HG03442 (cell line): Measurements from ENCODE around the gene SRBD1.

Source experiments
- ATAC-seq: cut with Tn5 transposase; IDR thresholded peaks from one replicate; pipeline ENCODE4 v1.9.1; 2021; ENCODE audit warnings: mild to moderate bottlenecking, moderate library complexity; ENCODE audit not compliant: unreplicated experiment

Gene SRBD1

DNA sequence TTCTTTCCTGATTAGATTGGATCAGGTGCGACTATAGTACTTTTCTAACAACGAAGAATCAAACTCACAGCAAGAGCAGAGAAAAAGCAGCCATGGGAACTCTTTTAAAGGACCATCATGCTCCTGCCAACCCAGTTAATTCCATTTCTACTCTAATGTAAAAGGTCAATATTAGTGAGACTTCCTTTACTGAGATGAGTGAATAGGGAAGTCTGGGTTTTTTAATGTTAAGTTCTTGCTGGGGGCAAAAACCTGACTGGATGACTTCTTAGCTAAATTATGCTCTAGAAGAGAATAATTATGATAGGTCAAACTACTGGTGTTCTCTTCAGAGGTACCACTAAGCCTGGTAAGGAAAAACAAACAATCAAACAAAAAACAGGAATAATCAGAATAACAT, 8.4 kb downstream of the SRBD1 start:
- ATAC-seq, result no peak

DNA sequence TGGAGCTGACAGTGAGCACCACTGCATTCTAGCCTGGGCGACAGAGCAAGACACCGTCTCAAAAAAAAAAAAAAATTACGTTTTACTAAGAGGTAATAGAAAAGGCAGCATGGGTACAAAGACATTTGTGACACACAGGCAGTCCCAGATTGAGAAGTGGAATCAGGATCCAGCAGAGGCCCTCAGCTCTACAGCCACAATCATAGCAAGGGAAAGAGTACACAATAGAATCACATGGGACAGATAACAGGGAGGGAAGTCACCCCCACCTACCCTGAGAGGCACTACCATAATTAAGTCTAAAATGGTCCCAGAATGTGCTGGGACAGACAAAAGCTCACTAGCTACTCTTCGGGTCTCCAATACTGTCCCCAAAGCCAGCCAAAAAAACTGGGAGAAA, 12.5 kb downstream of the SRBD1 start:
- ATAC-seq, result no peak

DNA sequence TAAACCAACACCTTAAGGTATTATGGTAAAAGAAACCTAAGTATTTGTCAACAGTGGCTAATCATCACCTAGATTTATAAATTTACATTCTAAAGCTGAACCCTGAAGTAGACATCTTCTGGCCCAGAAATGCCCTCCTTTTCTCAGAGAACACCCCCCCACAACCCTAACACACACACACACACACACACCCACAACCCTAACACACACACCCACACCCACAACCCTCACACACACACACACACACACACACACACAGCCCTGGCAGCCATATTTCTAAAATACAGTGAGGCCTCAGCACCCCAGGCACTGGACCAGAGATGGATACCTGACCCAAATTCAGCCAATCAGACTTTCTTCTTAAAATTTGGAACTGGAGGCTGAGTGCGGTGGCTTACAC, 14.3 kb downstream of the SRBD1 start:
- no peak for ATAC-seq

DNA sequence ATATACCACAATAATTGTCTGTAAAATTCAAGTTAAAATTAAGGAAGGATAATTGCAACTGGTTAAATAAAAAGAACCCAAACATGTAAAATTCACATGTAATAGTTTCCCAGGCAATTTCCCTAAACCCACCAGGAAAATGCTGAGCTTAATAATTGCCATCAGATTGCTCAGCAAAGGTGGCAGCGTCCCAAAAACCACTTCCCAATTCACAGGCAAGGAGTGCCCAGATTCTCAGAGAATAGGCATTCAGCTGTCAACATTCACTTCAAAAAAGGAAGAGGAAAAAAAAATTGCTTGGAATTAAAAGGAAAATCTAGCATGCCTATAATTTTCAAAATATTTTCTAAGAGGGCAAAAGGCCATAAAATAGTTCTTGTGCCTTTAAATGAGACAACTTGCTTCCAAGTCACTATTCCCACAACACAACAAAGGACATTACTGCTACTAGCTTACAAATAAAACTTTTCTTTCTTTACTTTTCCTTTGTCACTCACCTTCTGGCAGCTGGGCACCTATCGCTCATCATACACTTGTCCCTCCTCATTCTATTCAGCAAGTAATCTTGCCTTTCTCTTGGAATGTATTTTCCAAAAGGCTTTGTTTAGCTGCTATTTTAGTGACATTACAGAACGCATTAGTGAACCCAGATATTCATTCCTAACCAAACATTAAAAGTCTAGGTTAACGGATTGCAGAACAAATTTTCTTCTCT, 15.2 kb downstream of the SRBD1 start:
- ATAC-seq, result no peak

DNA sequence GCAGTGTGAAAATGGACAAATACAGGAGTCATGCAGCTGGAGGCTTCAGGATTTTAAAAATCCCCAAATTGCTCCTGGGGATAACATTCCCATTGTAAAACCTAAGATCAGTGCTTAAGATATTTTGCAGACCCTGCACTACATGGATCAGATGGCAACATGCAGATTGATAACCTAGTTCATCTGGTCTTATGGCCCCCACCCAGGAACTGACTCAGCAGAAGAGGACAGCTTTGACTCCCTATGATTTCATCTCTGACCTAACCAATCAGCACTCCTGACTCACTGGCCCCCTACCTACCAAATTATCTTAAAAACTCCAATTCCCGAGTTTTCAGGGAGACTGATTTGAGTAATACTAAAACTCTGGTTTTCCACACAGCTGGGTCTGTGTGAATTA, 20.0 kb downstream of the SRBD1 start:
- no peak for ATAC-seq

DNA sequence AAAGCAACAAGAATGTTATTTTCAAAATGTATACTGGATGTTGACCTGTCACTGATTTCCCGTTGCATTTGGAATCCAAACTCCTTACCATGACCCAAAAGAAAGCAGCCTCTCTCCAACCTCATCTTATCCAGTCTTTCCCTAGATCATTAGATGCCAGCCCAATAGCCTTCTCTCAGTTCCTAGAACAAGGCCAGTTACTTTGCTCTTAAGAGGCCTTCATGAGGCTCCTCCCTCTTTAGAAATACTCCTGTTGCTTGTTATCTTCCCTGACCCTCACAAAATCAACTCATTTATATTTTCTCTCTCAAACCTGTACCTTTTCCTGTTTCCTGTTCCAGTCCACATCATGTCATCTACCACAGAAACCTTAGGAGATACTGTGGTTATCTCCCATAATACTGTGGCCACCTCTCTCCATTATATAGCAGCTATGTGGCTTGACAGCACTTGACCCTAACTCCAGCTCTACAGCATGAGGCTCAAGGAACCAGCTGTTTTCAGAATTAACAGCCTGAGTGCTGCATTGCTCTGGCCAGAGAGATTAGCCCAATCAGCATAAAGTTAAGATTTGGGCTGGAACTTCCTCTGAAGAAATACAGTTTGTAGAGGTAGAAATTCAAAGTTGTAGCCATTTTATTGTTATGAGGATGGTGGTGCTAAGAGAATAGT, 22.8 kb downstream of the SRBD1 start:
- no peak for ATAC-seq

DNA sequence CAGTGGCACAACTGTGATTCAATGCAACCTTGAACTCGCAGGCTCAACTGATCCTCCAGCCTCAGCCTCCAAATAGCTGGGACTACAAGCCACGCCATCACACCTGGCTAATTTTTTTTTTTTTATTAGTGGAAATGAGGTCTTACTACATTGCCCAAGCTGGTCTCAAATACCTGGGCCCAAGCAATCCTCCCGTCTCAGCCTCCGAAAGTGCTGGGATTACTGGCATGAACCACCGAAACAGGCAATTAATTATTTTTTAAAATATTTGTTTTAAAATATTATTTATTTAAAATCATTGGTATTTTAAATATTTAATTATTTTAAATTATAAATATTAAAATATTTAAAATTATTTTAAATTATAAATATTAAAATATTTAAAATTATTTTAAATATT, 24.5 kb downstream of the SRBD1 start:
- ATAC-seq, result no peak

DNA sequence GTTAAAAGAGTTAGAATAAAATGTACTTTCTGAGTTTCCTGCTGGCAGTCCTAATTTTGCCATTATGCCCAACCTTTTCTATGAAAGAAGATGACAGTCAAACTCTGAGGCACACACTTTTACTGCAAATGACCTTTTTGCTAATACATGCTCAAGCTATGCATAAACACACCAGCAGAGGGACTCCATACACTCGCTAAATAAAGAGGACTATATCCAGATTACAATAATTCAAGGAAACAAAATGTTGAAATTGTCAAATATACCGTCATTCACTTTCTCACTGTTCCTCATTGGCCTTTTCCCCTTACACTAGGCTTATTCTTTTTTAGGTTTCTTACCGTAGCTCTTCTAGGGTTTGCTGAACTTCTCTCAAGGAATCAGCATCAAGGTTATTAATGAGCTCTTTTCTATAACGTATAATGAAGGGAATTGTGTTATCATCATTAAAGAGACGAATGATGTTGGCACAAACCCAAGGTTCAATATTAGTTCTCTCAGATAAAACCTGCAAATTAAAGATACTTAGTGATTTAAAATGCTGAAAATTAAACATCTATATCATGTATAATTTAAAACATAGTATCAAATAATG, 25.7 kb downstream of the SRBD1 start:
- no peak for ATAC-seq

DNA sequence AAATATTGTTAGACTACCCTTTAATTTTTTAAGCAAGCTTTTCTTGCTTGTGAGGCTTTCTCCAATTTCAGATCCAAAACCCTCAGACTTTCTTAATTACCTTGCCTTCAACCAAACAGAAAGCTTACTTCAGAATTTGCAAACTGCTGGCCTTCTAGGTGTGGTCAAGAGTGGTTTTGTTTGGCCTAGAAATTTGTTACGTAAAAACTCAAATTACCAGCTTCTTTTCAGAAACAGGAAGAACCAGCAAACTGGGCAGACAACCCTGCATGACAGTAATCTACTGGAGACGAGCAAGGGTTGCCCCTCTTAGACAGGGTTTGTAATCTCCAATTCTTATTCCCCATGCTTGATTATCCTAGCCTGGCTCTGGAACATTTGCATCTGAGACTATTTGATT, 27.1 kb downstream of the SRBD1 start:
- ATAC-seq, result no peak

DNA sequence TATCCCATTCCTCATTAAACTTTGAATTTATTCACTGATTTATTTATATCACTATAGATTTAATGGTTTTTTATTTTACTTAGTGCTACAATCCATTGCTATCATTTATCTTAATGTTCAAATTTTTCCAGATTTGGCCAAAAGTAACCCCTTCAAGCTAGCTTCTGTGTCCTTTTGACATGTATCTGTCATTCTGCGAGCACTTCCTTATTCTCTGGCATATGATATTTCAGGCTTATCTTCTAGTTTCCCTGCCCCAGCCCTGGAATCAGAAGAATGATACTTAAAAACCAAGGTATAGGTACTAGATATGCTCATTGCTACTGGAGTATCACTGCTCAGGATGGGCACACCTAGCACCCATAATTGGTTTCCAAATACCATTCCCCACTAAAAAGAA, 28.5 kb downstream of the SRBD1 start:
- ATAC-seq, result no peak

DNA sequence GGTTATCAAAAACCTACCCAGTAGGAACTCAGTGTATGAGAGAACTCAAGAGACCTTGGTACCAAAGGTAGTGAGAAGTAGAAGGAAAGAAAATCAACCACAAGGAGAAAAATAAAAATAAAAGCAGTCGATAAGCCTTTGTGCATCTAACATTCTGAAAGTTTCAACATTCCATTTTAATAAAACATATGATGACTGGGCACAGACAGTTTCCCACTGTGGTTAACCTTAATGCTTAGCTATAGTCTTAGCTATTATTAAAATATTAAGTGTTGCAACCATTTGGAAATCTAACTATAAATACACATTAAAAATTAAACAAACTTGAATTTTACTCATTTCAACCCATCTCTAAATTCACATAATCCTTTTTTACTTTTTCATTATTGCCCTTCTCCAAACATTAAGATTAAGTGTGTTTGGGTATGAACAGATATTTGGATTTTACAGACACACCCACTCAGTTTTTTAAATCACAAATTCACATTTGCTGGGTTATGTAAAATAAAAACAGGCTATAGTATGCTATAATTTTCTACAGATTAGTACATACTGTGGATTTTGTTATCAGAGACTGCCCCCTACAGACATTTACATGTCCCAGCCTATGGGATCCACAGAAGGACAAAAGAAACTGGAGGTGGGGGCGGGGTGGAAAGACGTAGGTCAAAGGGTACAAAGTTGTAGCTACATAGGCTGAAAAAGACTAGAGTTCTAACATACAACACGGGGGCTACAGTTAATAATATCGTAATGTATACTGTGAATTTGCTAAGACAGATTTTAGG, 32.8 kb downstream of the SRBD1 start:
- no peak for ATAC-seq

DNA sequence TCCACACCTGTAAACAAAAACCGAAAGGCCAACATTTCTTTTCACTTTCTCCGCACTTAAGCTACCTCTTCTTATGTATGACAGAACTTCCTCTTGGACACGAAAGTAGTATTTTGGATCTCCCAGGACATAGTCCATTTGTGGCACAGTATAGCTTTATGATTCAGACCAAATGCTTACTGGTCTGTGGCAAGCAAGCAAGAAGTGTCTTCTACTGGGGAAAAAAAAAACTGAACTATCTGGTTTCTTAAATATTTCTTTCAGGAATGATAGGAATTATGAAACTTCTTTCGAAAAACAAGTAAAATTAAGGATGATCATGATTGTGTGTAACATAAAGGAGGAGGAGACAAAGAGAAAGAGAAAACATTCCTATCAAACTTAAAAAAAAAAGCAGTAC, 33.6 kb downstream of the SRBD1 start:
- no peak for ATAC-seq

DNA sequence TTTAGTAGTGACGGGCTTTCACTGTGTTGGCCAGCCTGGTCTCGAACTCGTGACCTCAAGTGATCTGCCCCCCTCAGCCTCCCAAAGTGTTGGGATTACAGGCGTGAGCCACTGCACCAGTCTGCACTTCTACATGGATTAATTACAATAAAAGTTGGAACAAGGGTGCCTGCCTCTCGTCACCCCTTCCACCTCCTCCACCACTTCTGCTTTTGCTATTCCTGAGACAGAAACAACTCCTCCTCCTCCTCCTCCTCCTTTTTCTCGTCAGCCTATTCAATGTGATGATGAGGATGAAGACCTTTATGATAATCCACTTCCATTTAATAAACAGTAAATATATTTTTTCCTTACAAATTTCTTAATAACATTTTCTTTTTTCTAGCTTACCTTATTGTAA, 35.2 kb downstream of the SRBD1 start:
- no peak for ATAC-seq

DNA sequence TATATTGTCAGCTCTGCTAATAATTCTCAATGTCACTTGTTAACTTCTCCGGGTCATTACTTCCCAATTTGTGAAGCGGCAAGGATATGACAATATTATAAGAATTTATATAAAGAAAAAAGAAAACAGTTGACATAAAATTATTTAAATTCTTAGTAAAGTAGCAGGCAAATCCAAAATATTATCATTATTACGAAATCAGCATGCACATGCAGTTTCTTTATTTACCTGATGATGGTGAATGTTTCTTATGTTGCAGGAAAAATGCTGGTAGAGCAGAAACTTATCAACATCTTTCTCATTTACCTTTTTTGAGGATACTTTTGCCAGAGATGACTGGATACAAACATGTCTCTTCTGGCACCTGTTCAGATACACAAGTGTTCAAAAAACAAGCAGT, 38.1 kb downstream of the SRBD1 start:
- ATAC-seq, result no peak

DNA sequence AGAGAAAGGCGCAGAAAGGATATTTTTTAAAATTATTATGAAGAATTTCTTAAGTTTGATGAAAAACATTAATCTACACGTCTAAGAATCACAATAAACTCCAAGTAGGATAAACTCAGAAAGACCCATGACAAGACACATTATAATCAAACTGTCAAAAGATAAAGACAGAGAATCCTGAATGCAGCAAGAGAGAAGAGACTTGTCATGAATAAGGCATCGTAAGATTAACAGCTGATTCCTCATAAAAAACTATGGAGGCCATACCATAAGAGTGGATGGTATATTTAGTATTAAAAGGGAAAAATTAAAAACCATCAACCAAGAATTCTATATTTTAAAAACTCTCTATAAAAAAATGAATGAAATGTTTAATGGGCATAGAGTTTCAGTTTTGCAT, 39.1 kb downstream of the SRBD1 start:
- ATAC-seq, result no peak

DNA sequence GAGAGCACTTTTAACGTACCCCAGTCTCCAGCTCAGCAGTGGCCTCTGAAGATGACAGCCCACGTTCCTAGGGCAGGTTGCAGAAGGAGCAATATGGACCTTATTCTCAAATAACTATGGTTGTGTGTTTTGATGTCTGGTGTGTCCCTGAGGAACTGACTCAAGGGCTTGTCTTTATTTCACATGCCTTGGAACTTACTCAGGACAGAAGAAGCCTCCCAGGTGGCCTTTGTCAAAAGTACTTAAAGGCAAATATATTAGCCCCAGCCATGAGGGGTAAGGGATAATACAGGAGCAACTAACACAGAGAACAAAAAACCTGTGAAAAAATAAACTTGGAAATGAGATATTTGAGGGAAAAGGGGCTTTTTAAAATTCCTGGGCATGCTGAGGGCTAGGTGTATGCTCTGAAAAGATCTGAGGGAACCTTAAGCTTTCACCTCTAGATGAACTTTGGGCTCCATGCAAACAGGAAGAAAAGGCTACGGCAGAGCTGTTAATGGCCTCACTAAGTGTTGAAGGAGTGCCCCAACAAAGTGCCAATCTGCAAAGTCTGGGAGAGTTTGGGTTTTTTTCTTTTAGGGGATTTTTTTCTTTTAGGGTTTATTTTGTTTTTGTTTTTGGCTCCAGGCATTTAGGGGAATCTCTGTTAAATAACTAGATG, 40.3 kb downstream of the SRBD1 start:
- no peak for ATAC-seq

DNA sequence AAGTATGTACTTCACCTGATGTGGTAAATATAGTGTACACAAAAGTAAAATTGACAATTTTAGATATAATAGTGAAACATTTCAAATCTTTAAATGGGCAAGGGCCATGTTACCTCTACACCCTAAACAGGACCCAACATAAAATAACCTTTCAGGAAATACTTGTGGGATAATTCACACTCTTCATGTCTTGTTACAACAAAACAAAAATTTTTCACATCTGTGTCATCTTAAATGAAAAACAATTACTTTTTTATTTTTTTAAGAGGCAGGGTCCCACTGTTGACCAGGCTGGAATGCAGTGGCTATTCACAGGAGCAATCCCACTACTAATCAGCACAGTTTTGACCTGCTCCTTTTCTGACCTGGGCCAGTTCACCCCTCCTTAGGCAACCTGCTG, 42.1 kb downstream of the SRBD1 start:
- no peak for ATAC-seq

DNA sequence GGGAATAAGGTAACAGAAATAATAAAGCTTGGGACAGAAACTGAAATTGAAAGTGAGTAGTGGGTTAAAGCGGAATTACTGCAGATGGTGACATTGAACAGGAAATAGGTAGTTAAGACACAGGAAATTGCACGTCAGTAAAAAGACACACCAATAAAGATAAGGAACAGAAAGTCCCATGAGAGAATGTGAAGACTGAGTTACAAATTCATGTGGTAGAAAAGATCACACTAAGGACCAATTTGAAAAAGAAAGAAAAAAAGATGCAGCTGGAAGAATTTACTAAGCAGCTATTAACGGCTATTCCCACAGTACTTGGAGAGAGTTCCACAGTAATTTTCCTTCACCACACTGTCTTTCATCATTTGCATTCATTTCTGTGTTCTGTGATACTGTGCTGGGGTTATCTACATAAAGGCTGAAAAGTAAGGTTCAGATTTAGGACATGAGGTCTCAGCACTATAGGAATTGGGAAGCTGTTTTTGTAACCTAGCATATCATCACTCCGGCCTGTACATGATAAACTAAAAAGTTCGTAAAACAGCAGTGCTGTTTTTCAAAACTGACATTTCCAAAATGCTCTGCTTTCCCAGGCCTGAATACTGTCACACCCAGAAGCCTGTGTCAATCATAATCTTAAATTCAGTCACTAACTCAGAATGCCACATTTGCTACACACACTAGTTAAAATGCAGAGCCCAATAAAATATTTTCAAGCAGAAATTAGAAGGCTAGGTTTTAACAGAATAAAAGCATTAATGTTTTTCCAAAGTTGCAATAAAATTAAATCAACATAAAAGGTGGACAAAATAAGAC, 42.9 kb downstream of the SRBD1 start:
- ATAC-seq, result peak; percentile 82

DNA sequence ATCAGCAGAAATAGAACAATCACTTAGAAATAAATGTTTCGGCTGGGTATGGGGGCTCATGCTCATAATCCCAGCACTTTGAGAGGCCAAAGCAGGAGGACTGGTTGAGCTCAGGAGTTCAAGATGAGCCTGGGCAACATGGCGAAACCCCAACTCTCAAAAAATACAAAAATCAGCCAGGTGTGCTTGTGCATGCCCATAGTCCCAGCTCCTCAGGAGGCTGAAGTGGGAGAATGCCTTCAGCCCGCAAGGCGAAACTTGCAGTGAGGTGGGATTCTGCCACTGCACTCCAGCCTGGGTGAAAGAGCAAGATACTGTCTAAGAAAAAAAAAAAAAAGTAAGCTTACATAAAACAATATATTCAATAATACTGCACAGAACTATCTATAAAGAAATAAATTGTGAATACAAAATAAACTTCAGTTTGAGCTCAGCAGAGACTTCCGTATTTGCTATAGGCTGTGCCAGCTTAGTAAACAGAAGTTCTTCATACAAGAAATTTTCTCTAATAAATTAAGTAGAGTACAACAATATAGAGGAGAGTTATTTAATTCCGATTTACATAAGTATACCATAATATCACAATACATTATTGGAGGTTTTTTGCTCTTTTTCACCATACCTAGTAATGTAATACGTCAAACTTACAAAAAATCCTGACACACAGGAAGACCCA, 43.6 kb downstream of the SRBD1 start:
- ATAC-seq, result no peak

DNA sequence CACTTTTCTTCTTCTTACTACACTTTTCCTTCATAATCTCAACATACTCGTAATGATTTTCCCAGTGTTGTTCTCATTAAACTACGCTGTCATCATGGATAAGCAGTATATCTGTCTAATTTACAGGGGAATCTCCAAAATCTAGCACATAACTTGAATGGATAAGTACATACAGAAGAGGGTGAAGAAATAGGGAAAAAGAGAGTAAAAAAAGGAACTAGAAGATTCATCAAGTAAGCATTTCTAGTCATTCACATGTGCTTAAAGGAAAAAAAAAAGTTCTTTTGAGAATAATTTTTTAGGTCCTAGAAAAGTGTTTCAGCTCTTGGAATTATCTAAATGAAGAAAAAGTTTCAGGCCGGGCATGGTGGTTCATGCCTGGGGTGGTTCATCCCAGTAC, 51.6 kb downstream of the SRBD1 start:
- no peak for ATAC-seq
